ENCODE measurements around the gene ARHGAP10. TPM values are rescaled to one million over a fixed set of nuclear protein-coding genes. Genes with fewer than 3 reads are reported as not detected.
A peak's percentile ranks its signal among the peaks of the same experiment; 100 is the strongest.

Gene ARHGAP10
- total and polyA plus RNA-seq, 2 donors from 2014 or later = 13.4 to 20.3 TPM

GRCh38 chr4:147957446-147957845 lies 225.6 kb downstream of the ARHGAP10 start:
- Histone ChIP-seq H3K9ac (ENCODE audit: low read length in 3 of 3) (no peak overlapping the region), H3K27ac (ENCODE audit: low read depth in 2 of 2, low read length in 2 of 2) (no peak overlapping the region), H3K27me3 (ENCODE audit: control insufficient read depth, insufficient read depth, low read length) (no peaks in the 10 kb centered on the region), H3K4me1 (ENCODE audit: control insufficient read depth in 2 of 3, insufficient read depth in 2 of 3, low read depth in 1 of 3, low read length in 3 of 3) (peaks cover 0 to 5% (median 0%) of the 10 kb centered on the region in 3 donors), H3K36me3 (ENCODE audit: control insufficient read depth in 2 of 3, insufficient read depth in 3 of 3, low read length in 3 of 3) (no peaks in the 10 kb centered on the region), H3K4me3 (ENCODE audit: low read length in 3 of 3) (no peak overlapping the region), H3K9me3 (ENCODE audit: control insufficient read depth in 2 of 3, insufficient read depth in 1 of 3, low read length in 3 of 3) (no peaks in the 10 kb centered on the region)
- DNase-seq (no peak), FAIRE-seq (no peak)
- TF ChIP-seq, protein P1, sequence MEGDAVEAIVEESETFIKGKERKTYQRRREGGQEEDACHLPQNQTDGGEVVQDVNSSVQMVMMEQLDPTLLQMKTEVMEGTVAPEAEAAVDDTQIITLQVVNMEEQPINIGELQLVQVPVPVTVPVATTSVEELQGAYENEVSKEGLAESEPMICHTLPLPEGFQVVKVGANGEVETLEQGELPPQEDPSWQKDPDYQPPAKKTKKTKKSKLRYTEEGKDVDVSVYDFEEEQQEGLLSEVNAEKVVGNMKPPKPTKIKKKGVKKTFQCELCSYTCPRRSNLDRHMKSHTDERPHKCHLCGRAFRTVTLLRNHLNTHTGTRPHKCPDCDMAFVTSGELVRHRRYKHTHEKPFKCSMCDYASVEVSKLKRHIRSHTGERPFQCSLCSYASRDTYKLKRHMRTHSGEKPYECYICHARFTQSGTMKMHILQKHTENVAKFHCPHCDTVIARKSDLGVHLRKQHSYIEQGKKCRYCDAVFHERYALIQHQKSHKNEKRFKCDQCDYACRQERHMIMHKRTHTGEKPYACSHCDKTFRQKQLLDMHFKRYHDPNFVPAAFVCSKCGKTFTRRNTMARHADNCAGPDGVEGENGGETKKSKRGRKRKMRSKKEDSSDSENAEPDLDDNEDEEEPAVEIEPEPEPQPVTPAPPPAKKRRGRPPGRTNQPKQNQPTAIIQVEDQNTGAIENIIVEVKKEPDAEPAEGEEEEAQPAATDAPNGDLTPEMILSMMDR (IDR thresholded peaks at IDR 0.05; ENCODE audit: borderline replicate concordance, extremely low read depth, insufficient read depth) = no peak
- intact Hi-C loops (cut with DNase I) = no loop called here

DNA sequence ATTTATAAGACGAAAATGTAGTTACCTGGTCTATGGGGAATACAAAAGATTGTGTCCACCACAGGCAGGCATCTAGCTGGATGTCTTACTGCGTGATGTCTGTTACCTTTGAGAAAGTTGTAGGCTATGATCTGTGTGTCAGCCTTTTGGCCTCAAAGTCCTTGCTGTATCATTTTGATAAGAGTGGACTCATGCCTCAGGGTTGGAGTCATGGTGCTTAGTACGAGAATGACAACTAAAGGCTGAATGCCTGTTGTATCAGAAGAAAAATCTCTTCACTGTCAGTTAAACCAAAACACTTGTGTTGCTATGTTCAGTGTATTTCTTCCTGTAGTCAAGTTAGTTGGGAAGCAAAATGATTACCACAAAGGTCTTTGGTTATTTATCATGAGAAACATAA lies 226.2 kb downstream of the ARHGAP10 start:
- H3K9me3 ChIP-seq (ENCODE audit: control insufficient read depth in 2 of 3, insufficient read depth in 1 of 3, low read length in 3 of 3) = no peaks in the 10 kb centered on the region
- intact Hi-C loops (cut with DNase I) = no loop called here
- FAIRE-seq = no peak
- H3K36me3 ChIP-seq (ENCODE audit: control insufficient read depth in 2 of 3, insufficient read depth in 3 of 3, low read length in 3 of 3) = no peaks in the 10 kb centered on the region
- peaks cover 0 to 5% (median 0%) of the 10 kb centered on the region in 3 donors for H3K4me1 ChIP-seq (ENCODE audit: control insufficient read depth in 2 of 3, insufficient read depth in 2 of 3, low read depth in 1 of 3, low read length in 3 of 3)
- no peak overlapping the region for H3K9ac ChIP-seq (ENCODE audit: low read length in 3 of 3)
- no peak overlapping the region for H3K4me3 ChIP-seq (ENCODE audit: low read length in 3 of 3)
- H3K27me3 ChIP-seq (ENCODE audit: control insufficient read depth, insufficient read depth, low read length) = no peaks in the 10 kb centered on the region
- H3K27ac ChIP-seq (ENCODE audit: low read depth in 2 of 2, low read length in 2 of 2) = no peak overlapping the region
- no peak for DNase-seq
- TF ChIP-seq, protein P1 (IDR thresholded peaks at IDR 0.05; ENCODE audit: borderline replicate concordance, extremely low read depth, insufficient read depth) = no peak

DNA sequence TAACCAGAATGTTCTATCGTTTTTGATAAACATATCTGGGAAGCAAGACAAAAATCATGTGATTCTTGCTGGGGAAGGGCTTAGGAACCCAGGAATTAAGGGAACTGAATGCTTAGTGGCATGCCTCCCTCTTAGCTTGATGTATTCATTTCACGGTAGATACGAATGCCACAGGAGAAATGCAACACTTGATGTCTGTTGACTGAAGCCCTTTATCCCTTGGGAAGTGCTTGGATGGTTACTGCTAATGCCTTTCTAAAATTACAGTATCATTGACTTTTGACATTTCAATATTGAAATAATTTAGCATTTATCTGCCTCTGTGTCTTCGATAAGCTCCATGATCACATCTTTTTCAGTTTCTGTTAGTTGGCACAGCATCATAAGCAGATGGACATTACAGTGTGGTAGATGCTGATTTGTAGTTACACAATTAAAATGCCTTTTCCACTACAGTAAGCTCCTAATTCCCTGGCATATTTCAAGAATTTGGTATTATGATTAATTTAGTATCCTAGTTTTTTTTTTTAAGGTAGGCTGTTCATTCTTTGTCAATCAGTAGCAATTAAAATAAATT lies 226.7 kb downstream of the ARHGAP10 start:
- Histone ChIP-seq H3K4me3 (ENCODE audit: low read length in 3 of 3) (no peak overlapping the region), H3K9me3 (ENCODE audit: control insufficient read depth in 2 of 3, insufficient read depth in 1 of 3, low read length in 3 of 3) (no peaks in the 10 kb centered on the region), H3K9ac (ENCODE audit: low read length in 3 of 3) (no peak overlapping the region), H3K36me3 (ENCODE audit: control insufficient read depth in 2 of 3, insufficient read depth in 3 of 3, low read length in 3 of 3) (no peaks in the 10 kb centered on the region), H3K27ac (ENCODE audit: low read depth in 2 of 2, low read length in 2 of 2) (no peak overlapping the region), H3K4me1 (ENCODE audit: control insufficient read depth in 2 of 3, insufficient read depth in 2 of 3, low read depth in 1 of 3, low read length in 3 of 3) (peaks cover 0 to 5% (median 0%) of the 10 kb centered on the region in 3 donors), H3K27me3 (ENCODE audit: control insufficient read depth, insufficient read depth, low read length) (no peaks in the 10 kb centered on the region)
- TF ChIP-seq, protein P1 (IDR thresholded peaks at IDR 0.05; ENCODE audit: borderline replicate concordance, extremely low read depth, insufficient read depth) = no peak
- peak in 1 of 5 donors; percentile 18 for DNase-seq
- intact Hi-C loops (cut with DNase I) = no loop called here
- no peak for FAIRE-seq

GRCh38 chr4:147960971-147961370 lies 229.1 kb downstream of the ARHGAP10 start:
- TF ChIP-seq, protein P1 (IDR thresholded peaks at IDR 0.05; ENCODE audit: borderline replicate concordance, extremely low read depth, insufficient read depth) = no peak
- Histone ChIP-seq H3K36me3 (ENCODE audit: control insufficient read depth in 2 of 3, insufficient read depth in 3 of 3, low read length in 3 of 3) (no peaks in the 10 kb centered on the region), H3K4me1 (ENCODE audit: control insufficient read depth in 2 of 3, insufficient read depth in 2 of 3, low read depth in 1 of 3, low read length in 3 of 3) (peaks cover 0 to 5% (median 0%) of the 10 kb centered on the region in 3 donors), H3K9me3 (ENCODE audit: control insufficient read depth in 2 of 3, insufficient read depth in 1 of 3, low read length in 3 of 3) (no peaks in the 10 kb centered on the region), H3K4me3 (ENCODE audit: low read length in 3 of 3) (peak overlapping the region in 1 of 3 donors; percentile 28), H3K27me3 (ENCODE audit: control insufficient read depth, insufficient read depth, low read length) (no peaks in the 10 kb centered on the region), H3K27ac (ENCODE audit: low read depth in 2 of 2, low read length in 2 of 2) (no peak overlapping the region), H3K9ac (ENCODE audit: low read length in 3 of 3) (no peak overlapping the region)
- DNase-seq (no peak), FAIRE-seq (no peak)
- intact Hi-C loops (cut with DNase I) = no loop called here

Measured in kidney (tissue), 14 donors.